HFFc6 (cell line): Measurements from ENCODE around the gene CHST10. TPM values are rescaled to one million over a fixed set of nuclear protein-coding genes. Genes with fewer than 3 reads are reported as not detected.

Experiments
- DNase-seq: peaks from one replicate; pipeline ENCODE4 v3.0.0-alpha.2; 2018
- H3K27ac Mint-ChIP-seq: 2 replicates; pipeline ENCODE4 v1.8.0; 2020; ENCODE audit warnings: mild to moderate bottlenecking, mixed read lengths
- H3K27me3 Mint-ChIP-seq: 2 replicates; pipeline ENCODE4 v1.8.0; 2021; ENCODE audit warnings: mild to moderate bottlenecking, moderate library complexity, mixed read lengths; ENCODE audit not compliant: insufficient read depth
- H3K36me3 Mint-ChIP-seq: 2 replicates; pipeline ENCODE4 v1.8.0; 2021; ENCODE audit warnings: low read depth, mixed read lengths
- H3K4me1 Mint-ChIP-seq: 2 replicates; pipeline ENCODE4 v1.8.0; 2020; ENCODE audit warnings: low read depth, mixed read lengths
- H3K4me3 Mint-ChIP-seq: 2 replicates; pipeline ENCODE4 v1.8.0; 2020; ENCODE audit warnings: mild to moderate bottlenecking, moderate library complexity, mixed read lengths
- H3K9me3 Mint-ChIP-seq: 2 replicates; pipeline ENCODE4 v1.8.0; 2020; ENCODE audit warnings: mild to moderate bottlenecking, mixed read lengths
- total RNA-seq, 6 experiments: library from RNA; stranded (reverse); fragmentation: NEBNext Ultra II Directional; extraction: Animal tissue kit (Norgen Biotek cat#: 25700); gene quantifications; 2 replicates in 1 of 6; 3 replicates in 5 of 6; pipeline ENCODE4 v1.2.3, GENCODE V29; 2021
- TF ChIP-seq, protein P1 (sequence below): fragments of 200-600 bp; sonication (generic); IDR thresholded peaks from 2 replicates; pipeline ENCODE4 v1.5.0; 2021; ENCODE audit warnings: antibody characterized with exemption, mild to moderate bottlenecking

Gene CHST10
- total RNA-seq, 6 experiments from 2014 or later = 5.9 to 6.9 (median 6.4) TPM

GRCh38 chr2:100397976-100398375 lies 19.5 kb downstream of the CHST10 start:
- Mint-ChIP-seq H3K4me3 (no peak overlapping the region), H3K27me3 (no peaks in the 10 kb centered on the region; the same call in 1 of the 2 replicates), H3K9me3 (no peaks in the 10 kb centered on the region), H3K4me1 (no peaks in the 10 kb centered on the region; the same call in 1 of the 2 replicates), H3K36me3 (peaks cover 5% of the 10 kb centered on the region; the same call in 1 of the 2 replicates), H3K27ac (no peak overlapping the region)
- TF ChIP-seq, protein P1, sequence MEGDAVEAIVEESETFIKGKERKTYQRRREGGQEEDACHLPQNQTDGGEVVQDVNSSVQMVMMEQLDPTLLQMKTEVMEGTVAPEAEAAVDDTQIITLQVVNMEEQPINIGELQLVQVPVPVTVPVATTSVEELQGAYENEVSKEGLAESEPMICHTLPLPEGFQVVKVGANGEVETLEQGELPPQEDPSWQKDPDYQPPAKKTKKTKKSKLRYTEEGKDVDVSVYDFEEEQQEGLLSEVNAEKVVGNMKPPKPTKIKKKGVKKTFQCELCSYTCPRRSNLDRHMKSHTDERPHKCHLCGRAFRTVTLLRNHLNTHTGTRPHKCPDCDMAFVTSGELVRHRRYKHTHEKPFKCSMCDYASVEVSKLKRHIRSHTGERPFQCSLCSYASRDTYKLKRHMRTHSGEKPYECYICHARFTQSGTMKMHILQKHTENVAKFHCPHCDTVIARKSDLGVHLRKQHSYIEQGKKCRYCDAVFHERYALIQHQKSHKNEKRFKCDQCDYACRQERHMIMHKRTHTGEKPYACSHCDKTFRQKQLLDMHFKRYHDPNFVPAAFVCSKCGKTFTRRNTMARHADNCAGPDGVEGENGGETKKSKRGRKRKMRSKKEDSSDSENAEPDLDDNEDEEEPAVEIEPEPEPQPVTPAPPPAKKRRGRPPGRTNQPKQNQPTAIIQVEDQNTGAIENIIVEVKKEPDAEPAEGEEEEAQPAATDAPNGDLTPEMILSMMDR = no peak
- no peak for DNase-seq

DNA sequence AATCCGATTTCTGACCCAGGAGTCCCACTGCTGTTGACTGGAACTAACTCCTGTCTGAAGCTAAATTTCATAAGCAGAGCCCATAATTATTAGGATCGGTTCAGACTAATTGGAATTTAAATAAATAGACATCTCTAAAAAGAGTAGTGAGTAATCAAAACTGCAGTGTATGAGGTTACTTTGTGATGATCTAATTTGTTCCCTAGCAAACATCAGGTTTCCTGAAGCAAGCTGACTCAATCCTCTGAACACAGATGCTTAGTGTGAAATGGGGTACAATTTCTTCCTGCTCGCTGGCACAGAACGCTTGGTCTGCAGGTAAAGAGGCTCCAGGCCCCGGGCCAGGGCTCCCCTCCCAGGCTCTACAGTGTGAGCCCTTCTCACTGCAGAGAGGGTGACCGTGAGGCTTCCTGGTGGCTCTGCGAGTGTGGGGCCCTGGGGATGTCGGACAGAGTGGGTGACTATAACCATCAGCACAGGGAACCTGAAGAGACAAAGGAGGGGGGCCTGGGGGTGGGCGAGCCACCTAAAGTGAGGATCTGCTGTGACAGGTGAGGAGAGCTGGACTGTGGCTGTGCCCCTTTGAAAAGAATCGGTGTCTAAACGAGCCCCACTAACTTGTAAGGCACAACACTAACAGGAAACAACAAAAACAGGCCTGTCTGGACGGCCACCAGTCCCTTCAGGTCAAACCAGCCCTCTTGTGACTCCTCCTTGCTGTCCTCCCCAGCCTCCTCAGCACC lies 20.2 kb downstream of the CHST10 start:
- TF ChIP-seq, protein P1 = no peak
- Mint-ChIP-seq H3K27me3 (no peaks in the 10 kb centered on the region; the same call in 1 of the 2 replicates), H3K4me3 (no peak overlapping the region), H3K27ac (no peak overlapping the region), H3K9me3 (no peaks in the 10 kb centered on the region), H3K4me1 (no peaks in the 10 kb centered on the region; the same call in 1 of the 2 replicates), H3K36me3 (peaks cover 5% of the 10 kb centered on the region; the same call in 1 of the 2 replicates)
- no peak for DNase-seq

GRCh38 chr2:100396483-100396882 lies 21.0 kb downstream of the CHST10 start:
- TF ChIP-seq, protein P1 = no peak
- Mint-ChIP-seq H3K27me3 (no peaks in the 10 kb centered on the region; the same call in 1 of the 2 replicates), H3K27ac (no peak overlapping the region), H3K9me3 (no peaks in the 10 kb centered on the region), H3K4me1 (no peaks in the 10 kb centered on the region; the same call in 1 of the 2 replicates), H3K4me3 (no peak overlapping the region), H3K36me3 (peaks cover 2% of the 10 kb centered on the region; the same call in 1 of the 2 replicates)
- no peak for DNase-seq

DNA sequence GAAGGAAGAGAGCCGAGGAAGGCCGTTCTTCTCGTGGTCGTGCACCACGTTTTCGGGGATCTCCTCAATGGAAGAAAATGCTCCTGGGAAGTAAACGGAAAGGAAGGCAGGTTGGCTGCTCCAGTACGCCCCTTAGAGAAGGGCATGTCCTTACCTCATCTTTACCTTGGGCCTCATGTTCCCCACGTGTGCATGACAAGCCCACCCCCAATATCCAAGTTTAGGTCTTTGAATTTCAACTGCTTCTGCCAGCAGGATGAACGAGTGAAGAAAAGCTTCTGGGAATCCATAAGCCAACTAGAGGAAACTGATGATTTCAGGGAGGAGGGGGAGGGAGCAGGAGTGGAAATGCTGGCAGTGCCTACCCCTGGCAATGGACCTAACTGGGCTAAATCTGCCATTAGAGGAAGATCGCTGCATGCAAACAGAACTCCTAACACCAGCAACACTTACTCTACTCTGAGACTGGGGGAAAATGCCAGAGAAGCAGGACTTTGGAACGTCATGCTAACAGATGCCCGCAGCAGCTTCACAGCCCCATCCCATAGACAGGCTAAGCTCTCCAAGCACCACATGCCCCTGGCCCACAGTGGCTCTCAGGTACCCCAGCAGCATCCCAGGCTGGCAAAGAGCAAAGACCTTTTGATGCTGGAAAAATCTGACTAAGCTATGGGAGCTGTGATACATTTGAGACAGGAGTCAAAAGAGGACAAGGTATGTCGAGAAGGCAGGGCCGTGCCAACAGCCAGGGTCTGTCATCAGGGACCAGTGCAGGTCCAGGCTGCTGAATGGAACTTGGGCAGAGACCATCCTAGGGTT lies 21.7 kb downstream of the CHST10 start:
- no peak overlapping the region for H3K27ac Mint-ChIP-seq

GRCh38 chr2:100394111-100394641 lies 23.3 kb downstream of the CHST10 start:
- TF ChIP-seq, protein P1 = no peak
- DNase-seq = no peak
- no peak overlapping the region for H3K27ac Mint-ChIP-seq

More for the DNA sequence above, 21.7 kb downstream of the CHST10 start:
- Mint-ChIP-seq H3K9me3 (no peaks in the 10 kb centered on the region), H3K36me3 (no peaks in the 10 kb centered on the region; the same call in 1 of the 2 replicates), H3K4me1 (no peaks in the 10 kb centered on the region; the same call in 1 of the 2 replicates), H3K27me3 (no peaks in the 10 kb centered on the region; the same call in 1 of the 2 replicates), H3K4me3 (no peak overlapping the region)
- TF ChIP-seq, protein P1 = no peak
- DNase-seq = no peak

More at GRCh38 chr2:100394111-100394641, 23.3 kb downstream of the CHST10 start:
- Mint-ChIP-seq H3K36me3 (no peaks in the 10 kb centered on the region; the same call in 1 of the 2 replicates), H3K4me3 (no peak overlapping the region), H3K27me3 (peaks cover 2% of the 10 kb centered on the region), H3K4me1 (no peaks in the 10 kb centered on the region; the same call in 1 of the 2 replicates), H3K9me3 (no peaks in the 10 kb centered on the region)
